HEK293T (cell line): ENCODE measurements around the gene ABCA9.

ENCODE experiments used
- ARNT ChIP-seq: fragments of 450-650 bp; IDR thresholded peaks from 2 replicates; pipeline ENCODE4 v1.6.1; 2017; ENCODE audit warnings: mild to moderate bottlenecking
- CTBP1 ChIP-seq: fragments of 450-650 bp; IDR thresholded peaks from 2 replicates; pipeline ENCODE4 v1.6.1; 2016; ENCODE audit warnings: borderline replicate concordance
- FOXA1 ChIP-seq: fragments of 450-650 bp; IDR thresholded peaks from 2 replicates; pipeline ENCODE4 v1.6.1; 2016; ENCODE audit warnings: mild to moderate bottlenecking
- FOXM1 ChIP-seq: fragments of 450-650 bp; IDR thresholded peaks from 2 replicates; pipeline ENCODE4 v1.6.1; 2017; ENCODE audit warnings: mild to moderate bottlenecking, borderline replicate concordance
- HDGF ChIP-seq: fragments of 450-650 bp; IDR thresholded peaks from 2 replicates; pipeline ENCODE4 v1.6.1; 2017; ENCODE audit warnings: antibody characterized with exemption, borderline replicate concordance
- L3MBTL2 ChIP-seq: fragments of 450-650 bp; conservative IDR thresholded peaks from 2 replicates; pipeline ENCODE4 v1.6.1; 2016; ENCODE audit warnings: mild to moderate bottlenecking
- NFRKB ChIP-seq: fragments of 450-650 bp; IDR thresholded peaks from 2 replicates; pipeline ENCODE4 v1.6.1; 2016; ENCODE audit warnings: mild to moderate bottlenecking, moderate library complexity
- PKNOX1 ChIP-seq: fragments of 450-650 bp; IDR thresholded peaks from 2 replicates; pipeline ENCODE4 v1.6.1; 2016
- SP1 ChIP-seq: fragments of 450-650 bp; IDR thresholded peaks from 2 replicates; pipeline ENCODE4 v1.6.1; 2017
- SUZ12 ChIP-seq: fragments of 450-650 bp; IDR thresholded peaks from 2 replicates; pipeline ENCODE4 v1.6.1; 2016; ENCODE audit warnings: mild to moderate bottlenecking
- ZNF384 ChIP-seq: fragments of 450-650 bp; IDR thresholded peaks from 2 replicates; pipeline ENCODE4 v1.6.1; 2016

GRCh38 chr17:69082696-69083095, 22.0 kb upstream of the ABCA9 start:
- TF ChIP-seq PKNOX1 (no peak), NFRKB (no peak), L3MBTL2 (no peak), SP1 (no peak), SUZ12 (no peak), ZNF384 (no peak), HDGF (no peak), FOXA1 (no peak), CTBP1 (no peak), ARNT (no peak), FOXM1 (no peak)
